DMS53 treated with DMSO at 0.1 percent for 48 hours (cell line): ENCODE results near the gene FAM111A.

Source experiments
- DNase-seq: peaks from one replicate; lab custom pipeline; 2025; ENCODE audit not compliant: unreplicated experiment; lab: John Stamatoyannopoulos, UW

Gene FAM111A

GRCh38 chr11:59198726-59199125, 56.1 kb downstream of the FAM111A start:
- DNase-seq, result no peak

GRCh38 chr11:59199546-59200422, 57.1 kb downstream of the FAM111A start:
- DNase-seq, result no peak

- DNase-seq, result no peak
Observed at GRCh38 chr11:59200423-59200746, 57.7 kb downstream of the FAM111A start.

GRCh38 chr11:59201353-59201752, 58.7 kb downstream of the FAM111A start:
- DNase-seq, result no peak
